Erythroblast (primary cell): ENCODE data around the gene PTGES.

Source experiments
- GATA1 ChIP-seq: IDR thresholded peaks from 2 replicates; pipeline ENCODE4 v1.6.1; 2011; ENCODE audit warnings: low read depth, mild to moderate bottlenecking, control low read depth, low read length, moderate library complexity
- POLR2A ChIP-seq: IDR thresholded peaks from 2 replicates; pipeline ENCODE4 v1.6.1; 2011; ENCODE audit warnings: mild to moderate bottlenecking, low read length

GRCh38 chr9:129761901-129762369 lies 9.1 kb upstream of the PTGES start:
- TF ChIP-seq POLR2A, result no peak
- TF ChIP-seq GATA1, result no peak
